ENCODE results near the gene PSME3IP1.
"Not testable (repeated sequence)": the region's sequence is repeated elsewhere in the genome, so short reads cannot be mapped to it uniquely, and the experiment has no call there.

The PSME3IP1 gene

DNA sequence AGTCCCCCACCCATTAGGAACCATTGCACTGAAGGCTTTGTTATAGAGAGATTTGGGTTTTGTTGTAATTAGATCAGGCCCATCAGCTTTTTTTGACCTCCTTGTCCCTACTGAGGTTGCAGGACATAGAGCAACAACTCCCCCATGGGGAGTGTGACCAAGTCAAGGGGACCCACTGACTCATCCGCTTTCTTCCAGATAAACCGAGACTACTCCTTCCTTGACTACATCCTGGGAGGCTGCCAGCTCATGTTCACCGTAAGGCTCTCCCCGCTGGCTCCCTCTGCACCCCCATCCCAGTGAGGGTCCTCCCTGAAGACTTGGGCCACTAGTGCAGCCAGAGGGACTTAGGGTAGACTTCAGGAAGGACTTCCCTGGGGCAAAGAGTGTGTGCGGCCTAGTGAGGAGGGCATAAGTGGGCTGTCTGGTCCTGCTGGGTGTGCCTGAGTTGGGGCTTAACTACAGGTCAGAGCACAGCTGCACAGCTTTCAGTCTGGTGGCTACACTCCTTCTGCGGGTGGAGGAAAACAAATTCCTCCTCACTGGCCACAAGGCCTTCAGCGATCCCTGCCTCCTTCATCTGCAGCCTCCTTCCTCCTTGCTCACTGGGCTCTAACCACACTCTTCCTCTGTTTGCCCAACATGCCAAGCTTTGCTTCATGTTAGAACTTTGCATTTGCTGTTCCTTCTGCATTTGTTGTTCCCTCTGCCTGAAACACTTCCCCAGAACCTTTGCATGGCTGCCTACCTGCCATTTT, 62.4 kb downstream of the PSME3IP1 start:
- no peak for DNase-seq

DNA sequence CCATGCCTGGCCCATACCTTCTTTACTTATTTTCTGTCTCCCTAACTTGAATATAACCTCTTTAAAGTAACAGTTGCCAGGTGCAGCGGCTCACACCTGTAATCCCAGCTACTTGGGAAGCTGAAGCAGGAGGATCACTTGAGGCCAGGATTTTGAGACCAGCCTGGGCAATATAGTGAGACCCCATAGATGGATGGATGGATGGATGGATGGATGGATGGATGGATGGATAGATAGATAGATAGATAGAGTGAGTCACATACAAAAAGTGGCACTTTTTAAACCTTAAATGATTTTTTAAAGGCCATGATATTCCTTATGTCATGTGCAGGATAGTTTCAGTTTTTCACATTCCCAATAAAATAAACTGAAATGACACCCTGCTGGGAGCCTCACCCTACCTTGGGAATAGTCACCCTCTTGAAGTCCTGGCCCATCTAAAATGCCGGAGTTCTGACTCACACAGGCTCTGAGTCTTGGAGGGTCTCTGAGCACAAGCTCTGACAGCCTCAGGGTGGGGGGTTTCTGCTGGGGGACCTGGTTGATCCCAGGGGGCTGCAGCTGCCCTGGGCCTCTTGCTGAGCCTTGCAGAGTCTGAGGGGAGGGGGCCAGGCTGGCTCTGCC, 67.3 kb downstream of the PSME3IP1 start:
- DNase-seq, result no peak

DNA sequence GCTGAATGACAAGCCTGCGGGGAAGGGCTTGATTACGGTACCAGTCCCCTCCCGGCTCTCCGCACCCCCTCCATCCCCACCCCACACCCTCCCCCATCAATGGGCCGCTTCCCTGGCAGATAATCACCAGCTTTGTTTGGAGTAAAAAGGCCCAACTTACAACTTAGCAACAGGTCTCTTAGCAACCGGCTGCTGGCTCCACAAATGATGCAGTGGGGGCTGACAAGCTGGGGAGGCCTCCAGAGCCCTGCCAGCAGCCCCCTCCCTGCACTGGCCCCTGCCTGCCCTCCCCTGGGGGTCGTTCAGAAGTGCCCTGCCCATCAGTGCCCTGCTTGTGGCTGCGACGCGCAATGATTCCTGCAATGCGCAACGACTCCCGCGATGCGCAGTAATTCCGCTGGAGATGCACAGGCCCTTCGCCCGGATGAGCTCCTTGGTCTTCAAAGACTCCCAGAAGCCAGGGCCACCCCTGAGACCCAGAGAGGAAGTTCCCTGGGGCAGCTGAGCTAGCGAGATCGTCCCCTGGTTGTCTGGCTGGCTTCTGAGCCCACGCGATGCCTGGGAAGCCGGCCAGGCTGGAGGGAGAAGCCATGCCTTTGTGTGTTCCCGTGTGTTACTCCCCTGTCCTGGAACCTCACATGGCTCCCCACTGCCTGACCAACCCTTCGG, 70.2 kb downstream of the PSME3IP1 start:
- no peak for DNase-seq

DNA sequence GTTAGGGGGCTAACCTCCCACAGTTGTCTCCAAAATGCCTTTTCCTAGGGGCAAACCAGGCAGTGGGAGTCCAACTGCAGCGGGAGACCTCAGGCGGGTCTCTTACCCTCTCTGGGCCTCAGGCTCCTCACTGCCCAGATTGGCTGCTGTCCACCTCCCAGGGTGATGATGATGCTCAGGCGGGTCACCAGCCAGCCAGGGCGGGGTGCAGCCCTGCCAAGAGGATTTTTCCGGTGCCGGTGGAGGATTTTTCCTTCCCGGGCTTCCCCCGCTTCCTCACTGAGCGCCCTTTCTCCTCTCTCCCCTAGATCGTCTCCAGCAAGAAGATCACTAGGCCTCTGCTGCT, 70.7 kb downstream of the PSME3IP1 start:
- no peak for DNase-seq

DNA sequence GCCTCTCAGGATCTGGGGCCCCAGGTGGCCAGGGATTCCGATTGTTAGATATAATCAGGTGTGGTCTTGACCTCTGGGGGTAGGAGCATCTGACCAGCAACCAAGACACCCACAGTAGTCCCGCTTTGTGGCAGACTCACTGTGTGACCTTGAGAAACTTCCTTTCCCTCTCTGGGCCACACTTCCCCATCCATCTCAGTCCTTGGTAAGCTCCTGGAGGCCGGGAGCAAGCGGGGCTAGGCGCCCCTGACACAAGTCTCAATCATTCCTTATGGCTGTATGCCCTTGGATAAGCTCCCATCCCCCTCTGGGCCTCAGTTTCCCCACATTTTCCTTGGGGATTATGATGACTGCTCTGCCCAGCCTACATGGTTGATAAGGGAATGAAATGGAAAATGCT, 72.2 kb downstream of the PSME3IP1 start:
- no peak for DNase-seq

DNA sequence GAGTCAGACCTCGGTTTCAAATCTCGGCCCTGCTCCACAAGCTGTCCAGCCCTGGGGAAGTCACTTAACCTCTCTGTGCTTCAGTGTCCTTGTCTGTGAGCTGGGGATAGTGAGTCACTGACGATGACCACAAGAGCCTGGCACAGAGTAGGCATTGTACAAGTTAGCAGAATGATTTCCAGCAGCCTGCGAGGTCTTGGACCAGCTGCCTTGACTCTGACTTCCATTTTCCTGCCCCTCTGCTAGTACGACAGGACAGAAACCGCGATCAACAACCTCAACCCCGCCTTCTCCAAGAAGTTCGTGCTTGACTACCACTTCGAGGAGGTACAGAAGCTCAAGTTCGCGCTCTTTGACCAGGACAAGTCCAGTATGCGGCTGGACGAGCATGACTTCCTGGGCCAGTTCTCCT, 72.8 kb downstream of the PSME3IP1 start:
- peak; percentile 5 for DNase-seq

DNA sequence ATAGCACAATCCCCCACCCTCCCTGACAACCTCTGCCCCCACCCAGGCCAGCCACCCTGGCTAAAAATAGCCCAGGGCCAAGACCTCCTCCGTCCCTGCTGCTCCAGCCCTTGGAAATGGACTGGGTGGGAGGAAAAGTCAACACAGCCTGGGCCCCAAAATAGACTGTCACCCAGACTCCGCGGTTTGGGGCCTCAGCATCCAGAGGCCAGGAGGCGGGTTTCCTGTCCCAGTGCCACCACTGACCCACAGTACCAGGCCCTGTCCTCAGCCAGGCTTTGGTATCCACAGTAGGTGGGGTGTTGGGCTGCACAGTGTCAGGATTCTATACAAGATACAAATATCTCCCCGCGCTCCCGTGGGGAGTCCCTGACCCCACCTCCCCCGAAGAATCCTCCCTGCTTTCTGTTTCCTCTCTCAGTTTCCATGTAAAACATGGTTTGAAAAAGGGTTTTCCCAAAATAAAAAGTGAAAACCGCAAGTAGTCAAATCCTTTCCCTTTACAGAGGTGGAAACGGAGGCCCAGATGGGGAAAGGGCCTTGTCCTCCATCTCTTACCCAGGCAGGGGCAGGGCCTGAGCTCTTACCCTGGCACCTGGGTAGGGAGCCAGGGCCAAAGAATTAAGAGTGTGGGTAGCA, 73.3 kb downstream of the PSME3IP1 start:
- DNase-seq, result no peak

DNA sequence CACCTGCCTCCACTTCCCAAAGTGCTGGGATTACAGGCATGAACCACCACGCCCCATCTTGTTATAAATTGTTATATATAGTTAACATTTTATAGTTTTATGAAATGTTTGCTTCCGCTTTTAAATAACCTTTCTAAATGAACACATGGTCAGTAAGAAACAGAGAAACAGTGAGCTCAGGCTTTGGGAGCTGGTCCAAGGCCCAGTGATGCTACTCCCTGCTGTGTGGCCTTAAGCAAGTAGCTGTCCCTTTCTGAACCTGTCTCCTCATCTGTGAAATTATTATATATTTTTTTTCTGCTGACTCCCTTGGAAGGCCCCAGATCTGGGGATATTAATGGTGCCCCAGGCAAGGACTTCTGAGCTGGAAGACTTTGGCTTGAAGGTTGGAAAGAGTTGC, 74.4 kb downstream of the PSME3IP1 start:
- DNase-seq, result no peak

DNA sequence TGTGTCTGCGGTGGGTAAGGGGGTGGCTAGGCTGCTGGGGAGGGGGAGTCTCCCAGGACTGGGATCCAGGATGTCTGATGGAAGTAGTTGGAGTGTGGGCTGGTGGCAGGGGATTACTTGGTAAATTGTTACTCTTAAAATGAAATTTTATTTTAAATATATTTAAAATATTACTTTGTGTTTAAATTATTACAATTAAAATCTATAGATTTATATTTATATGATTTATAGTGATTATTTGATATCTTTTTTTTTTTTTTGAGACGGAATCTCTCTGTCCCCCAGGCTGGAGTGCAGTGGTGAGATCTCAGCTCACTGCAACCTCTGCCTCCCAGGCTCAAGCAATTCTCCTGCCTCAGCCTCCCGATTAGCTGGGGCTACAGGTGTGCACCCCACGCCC, 74.9 kb downstream of the PSME3IP1 start:
- DNase-seq, result no peak

DNA sequence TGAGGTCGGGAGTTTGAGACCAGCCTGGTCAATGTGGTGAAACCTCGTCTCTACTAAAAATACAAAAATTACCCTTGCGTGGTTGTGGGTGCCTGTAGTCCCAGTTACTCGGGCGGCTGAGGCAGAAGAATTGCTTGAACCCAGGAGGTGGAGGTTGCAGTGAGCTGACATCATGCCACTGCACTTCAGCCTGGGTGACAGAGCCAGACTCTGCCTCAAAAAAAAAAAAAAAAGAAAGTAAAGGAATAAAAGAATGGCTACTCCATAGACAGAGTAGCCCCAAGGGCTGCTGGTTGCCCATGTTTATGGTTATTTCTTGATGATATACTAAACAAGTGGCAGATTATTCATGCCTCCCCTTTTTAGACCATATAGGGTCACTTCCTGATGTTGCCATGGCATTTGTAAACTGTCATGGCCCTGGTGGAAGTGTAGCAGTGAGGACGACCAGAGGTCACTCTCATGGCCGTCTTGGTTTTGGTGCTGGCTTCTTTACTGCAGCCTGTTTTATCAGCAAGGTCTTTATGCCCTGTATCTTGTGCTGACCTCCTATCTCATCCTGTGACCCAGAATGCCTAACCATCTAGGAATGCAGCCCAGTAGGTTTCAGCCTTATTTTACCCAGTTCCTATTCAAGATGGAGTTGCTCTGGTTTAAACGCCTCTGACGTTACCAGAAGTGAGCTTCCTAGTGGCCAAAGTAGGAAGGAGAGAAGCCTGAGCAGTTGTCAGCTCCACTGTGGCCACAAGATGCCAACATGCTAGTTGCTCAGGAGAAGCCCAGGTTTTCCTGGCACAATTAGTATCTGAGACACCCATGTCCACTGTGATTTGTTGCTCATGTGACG, 76.4 kb downstream of the PSME3IP1 start:
- DNase-seq, result not testable (repeated sequence)

DNA sequence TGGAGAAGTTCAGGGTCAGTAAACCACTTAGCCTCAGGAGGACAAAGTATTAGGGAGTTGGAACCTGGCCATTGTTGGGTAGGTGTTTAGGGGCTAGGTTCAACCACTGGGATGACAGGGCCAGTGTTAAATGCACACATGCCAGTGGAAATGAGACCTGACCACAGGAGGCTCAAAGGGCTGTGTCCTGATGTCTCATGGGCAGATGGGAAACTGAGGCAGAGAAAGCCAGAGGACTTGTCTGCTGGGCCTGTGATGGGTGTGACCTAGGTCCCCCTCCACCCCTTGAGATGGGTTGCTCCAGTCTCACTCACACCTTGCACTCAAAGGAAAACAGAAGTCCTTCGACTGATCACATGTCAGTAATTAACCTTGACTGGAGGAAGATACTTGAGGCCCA, 77.4 kb downstream of the PSME3IP1 start:
- DNase-seq, result no peak

DNA sequence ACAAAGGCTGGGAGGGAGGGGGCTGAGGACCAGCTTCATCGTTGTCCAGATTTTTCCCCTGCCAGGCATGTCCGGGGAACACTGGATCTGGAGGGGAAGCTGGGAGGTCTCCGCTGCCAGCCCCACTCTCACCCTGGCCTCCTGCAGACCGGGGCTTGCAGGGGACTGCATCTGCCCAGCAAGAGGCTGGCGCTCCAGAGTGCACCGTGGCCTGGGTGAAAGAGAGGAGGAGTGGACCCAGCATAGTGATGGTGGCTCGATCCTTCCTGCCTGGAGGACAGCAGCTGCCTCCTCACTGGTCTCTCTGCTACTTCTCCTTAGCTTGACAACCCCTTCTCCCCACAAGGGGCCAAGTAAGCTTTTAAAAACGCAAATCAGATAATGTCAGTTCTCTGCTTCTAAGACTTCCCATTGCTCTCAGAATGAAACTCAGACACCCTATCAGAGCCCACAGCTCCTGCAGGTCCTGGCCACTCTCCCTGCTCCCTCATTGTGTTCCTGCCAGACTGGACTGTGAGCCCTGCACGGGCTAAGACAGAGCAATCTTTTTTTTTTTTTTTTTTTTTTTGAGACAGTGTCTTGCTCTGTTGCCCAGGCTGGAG, 78.4 kb downstream of the PSME3IP1 start:
- DNase-seq, result no peak

DNA sequence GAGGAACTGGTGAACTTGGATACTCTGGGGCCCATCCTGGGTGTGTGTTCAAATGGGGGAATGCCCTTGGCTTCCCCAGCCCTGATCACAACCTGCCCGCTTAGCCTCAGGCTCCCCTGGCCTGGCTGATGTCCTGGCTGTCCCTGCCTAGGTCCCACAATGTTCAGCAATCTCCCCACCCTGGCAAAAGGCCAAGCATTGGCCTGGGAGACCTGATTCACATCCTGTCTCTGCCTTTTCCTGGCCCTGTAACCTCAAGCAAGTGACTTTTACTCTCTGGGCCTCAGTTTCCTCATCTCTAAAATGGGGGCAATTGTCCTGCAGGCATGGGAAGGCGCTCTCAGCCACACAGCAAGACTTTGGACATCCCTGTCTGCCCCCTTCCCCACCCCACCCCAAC, 79.1 kb downstream of the PSME3IP1 start:
- no peak for DNase-seq

DNA sequence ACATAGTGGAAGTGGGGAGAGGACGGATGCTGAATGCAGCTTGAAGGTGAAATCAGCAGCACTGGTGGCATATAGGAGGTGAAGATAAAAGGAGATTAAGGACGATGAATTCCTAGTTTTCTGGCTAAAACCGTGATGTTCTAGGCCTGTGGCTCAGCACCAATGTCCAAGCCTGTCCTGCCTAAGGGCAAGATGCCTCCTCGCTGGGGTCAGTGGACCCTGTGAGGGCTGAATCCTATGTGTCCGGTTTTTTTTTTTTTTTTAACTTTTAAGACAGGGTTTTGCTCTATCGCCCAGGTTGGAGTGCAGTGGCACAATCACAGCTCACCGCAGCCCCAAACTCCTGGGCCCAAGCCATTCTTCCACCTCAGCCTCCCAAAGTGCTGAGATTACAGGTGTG, 80.7 kb downstream of the PSME3IP1 start:
- DNase-seq, result no peak

DNA sequence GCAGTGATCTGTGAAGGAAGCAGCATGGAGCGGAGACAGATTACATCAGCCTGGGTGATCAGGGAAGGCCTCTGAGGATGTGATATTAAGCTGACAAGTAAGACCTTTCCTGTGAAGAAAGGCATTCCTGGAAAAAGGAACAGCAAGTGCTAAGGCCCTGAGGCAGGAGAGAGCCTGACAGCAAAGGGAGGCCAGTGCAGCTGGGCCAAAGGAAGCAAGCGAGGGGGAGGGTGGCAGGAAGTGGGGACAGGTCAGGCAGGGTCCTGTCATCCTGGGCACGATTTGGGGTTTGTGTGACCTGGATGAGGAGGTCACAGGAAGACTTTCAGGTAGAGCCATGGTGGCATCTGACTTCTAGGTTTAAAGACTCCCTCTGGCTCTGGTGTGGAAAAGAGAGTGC, 81.1 kb downstream of the PSME3IP1 start:
- DNase-seq, result no peak

DNA sequence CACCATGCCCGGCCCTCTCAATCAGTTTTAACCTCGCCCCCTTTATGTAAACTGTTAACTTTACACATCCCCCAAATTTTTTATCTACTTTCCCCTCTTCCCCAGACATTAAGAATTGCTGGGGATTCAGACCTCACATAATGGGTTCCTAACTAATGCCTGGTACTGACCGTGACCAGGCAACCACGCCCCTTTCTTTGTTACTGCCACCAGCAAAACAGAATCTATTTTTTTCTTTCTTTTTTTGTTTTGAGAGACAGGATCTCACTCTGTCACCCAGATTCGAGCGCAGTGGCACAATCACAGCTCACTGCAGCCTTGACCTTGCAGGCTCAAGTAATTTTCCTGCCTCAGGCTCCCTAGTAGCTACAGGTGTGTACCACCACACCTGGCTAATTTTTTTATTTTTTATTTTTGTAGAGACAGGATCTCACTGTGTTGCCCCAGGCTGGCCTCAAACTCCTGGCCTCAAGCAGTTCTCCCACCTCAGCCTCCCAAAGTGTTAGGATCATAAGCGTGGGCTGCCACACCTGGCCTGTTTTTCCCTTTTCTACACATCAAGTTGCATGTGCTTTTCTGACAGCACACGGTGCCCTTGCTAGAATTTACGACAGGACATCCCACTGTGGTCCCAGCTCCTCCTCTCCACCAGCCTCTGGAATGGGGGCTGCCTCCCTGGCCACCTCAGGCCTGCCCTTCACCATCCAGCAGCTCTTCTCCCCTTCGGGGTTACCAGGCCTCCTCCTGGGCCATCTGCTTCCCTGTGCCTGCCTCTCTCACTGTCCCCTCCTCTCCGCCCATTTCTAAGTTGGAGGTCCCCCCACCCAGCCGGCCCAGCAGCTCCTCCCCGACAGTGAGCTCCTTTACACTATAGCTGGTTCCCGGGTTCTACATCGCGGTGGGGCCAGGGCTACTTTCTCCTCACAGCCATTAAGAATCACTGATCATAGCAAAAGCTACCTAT, 82.7 kb downstream of the PSME3IP1 start:
- no peak for DNase-seq
